ENCODE measurements around the gene TMEM39B.
"Not testable (repeated sequence)": the region's sequence is repeated elsewhere in the genome, so short reads cannot be mapped to it uniquely, and the experiment has no call there.

The TMEM39B gene

DNA sequence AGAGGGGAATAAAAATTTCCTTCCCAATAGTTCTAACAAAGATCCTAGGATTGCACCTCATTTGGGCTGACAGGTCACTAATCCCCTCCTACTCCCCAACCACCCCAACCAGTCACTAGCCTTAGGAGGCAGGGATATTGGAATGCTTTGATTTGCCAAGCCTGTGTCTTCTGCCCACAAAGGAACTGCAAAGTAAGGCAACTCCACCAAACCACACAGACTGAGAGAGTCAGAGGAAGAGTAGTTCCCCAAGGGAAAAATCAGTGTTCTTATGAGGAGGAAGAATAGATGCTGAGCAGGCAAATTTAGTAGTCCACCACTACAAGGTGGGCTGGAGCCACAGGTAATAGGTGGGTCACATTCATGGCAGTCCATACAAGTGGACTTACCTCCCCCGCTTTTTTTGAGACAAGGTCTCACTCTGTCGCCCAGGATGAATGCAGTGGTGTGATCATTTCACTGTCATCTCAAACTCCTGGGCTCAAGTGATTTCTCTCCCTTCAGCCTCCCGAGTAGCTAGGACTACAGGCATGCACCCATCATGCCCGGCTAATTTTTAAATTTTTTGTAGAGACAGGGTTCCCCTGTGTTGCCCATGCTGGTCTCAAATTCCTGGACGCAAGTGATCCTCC lies 3.7 kb upstream of the TMEM39B start:
- Histone ChIP-seq H3K4me3 (ENCODE audit: extremely low read depth, insufficient read depth, low read length, poor library complexity, severe bottlenecking) (no peak overlapping the region), H3K36me3 (ENCODE audit: control insufficient read depth, insufficient read depth, low read length) (peaks cover 8% of the 10 kb centered on the region), H3K4me1 (ENCODE audit: control insufficient read depth, insufficient read depth, low read length, poor library complexity, severe bottlenecking) (peaks cover 9% of the 10 kb centered on the region), H3K27ac (ENCODE audit: low read depth, low read length, severe bottlenecking) (peak overlapping the region; percentile 62), H3K9me3 (ENCODE audit: control insufficient read depth, low read length) (peaks cover 5% of the 10 kb centered on the region)
- WGBS, 2 experiments (ENCODE audit: insufficient coverage in 2 of 2): 85 to 93% methylated on average over 3 to 4 of the region's 5 CpGs

GRCh38 chr1:32071758-32072621 lies 749 bp upstream of the TMEM39B start:
- WGBS, 2 experiments (ENCODE audit: insufficient coverage in 2 of 2): 17 to 20% methylated on average over 11 to 12 of the region's 14 CpGs
- peaks cover 17% of the 10 kb centered on the region for H3K36me3 ChIP-seq (ENCODE audit: control insufficient read depth, insufficient read depth, low read length)

GRCh38 chr1:32073299-32074229 lies 825 bp downstream of the TMEM39B start:
- Histone ChIP-seq H3K9me3 (ENCODE audit: control insufficient read depth, low read length) (peaks cover 5% of the 10 kb centered on the region), H3K4me1 (ENCODE audit: control insufficient read depth, insufficient read depth, low read length, poor library complexity, severe bottlenecking) (peaks cover 14% of the 10 kb centered on the region), H3K4me3 (ENCODE audit: extremely low read depth, insufficient read depth, low read length, poor library complexity, severe bottlenecking) (peak overlapping the region; percentile 64), H3K36me3 (ENCODE audit: control insufficient read depth, insufficient read depth, low read length) (peaks cover 32% of the 10 kb centered on the region), H3K27ac (ENCODE audit: low read depth, low read length, severe bottlenecking) (peak overlapping the region; percentile 95)
- WGBS, 2 experiments (ENCODE audit: insufficient coverage in 2 of 2): 40 to 62% methylated on average over 15 to 17 of the region's 28 CpGs

More at GRCh38 chr1:32071758-32072621, 749 bp upstream of the TMEM39B start:
- Histone ChIP-seq H3K4me3 (ENCODE audit: extremely low read depth, insufficient read depth, low read length, poor library complexity, severe bottlenecking) (peak overlapping the region; percentile 64), H3K9me3 (ENCODE audit: control insufficient read depth, low read length) (peaks cover 5% of the 10 kb centered on the region), H3K27ac (ENCODE audit: low read depth, low read length, severe bottlenecking) (peak overlapping the region; percentile 95), H3K4me1 (ENCODE audit: control insufficient read depth, insufficient read depth, low read length, poor library complexity, severe bottlenecking) (peaks cover 15% of the 10 kb centered on the region)

DNA sequence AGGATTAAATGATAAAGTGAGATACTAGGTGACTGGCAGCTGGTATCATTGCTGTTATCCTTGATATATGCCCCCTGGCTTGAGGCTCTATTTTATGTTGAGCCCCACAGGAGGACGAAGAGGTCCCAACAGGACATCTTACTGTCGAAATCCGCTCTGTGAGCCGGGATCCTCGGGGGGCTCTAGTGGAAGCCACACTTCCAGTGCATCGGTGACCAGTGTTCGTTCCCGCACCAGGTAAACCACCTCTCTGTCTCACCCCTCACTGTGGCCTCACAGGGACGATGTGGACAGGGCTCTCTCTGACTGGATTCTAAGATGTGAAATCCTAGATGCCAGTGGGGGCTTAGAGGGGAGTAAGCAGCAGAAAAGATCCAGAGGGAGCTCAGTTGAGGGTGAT lies 2.1 kb downstream of the TMEM39B start:
- Histone ChIP-seq H3K27ac (ENCODE audit: low read depth, low read length, severe bottlenecking) (no peak overlapping the region), H3K4me3 (ENCODE audit: extremely low read depth, insufficient read depth, low read length, poor library complexity, severe bottlenecking) (no peak overlapping the region), H3K4me1 (ENCODE audit: control insufficient read depth, insufficient read depth, low read length, poor library complexity, severe bottlenecking) (peaks cover 7% of the 10 kb centered on the region), H3K36me3 (ENCODE audit: control insufficient read depth, insufficient read depth, low read length) (peaks cover 45% of the 10 kb centered on the region), H3K9me3 (ENCODE audit: control insufficient read depth, low read length) (peaks cover 5% of the 10 kb centered on the region)
- WGBS, 2 experiments (ENCODE audit: insufficient coverage in 2 of 2): 98% methylated on average over 5 to 9 of the region's 9 CpGs

DNA sequence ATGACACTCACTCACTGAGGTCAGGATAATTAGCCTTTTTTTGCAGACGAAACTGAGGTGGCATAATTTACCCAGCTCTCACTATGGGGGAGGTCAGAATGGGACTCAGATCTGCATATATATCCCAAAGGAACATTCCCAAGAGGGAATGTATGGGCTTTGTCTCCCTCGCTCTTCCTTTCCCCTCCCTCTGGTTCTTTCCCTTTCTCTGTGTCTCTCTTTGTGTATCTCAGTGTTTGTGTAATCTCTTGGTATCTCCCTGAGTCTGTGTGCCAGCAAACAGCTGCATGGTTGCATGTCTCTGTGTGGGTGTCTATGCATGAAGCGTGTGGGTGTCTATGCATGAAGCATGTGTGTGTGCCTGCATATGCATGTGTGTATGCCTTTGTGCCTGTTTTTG lies 4.7 kb downstream of the TMEM39B start:
- no peak overlapping the region for H3K4me3 ChIP-seq (ENCODE audit: extremely low read depth, insufficient read depth, low read length, poor library complexity, severe bottlenecking)
- H3K36me3 ChIP-seq (ENCODE audit: control insufficient read depth, insufficient read depth, low read length): peaks cover 68% of the 10 kb centered on the region

GRCh38 chr1:32082022-32082421 lies 9.3 kb downstream of the TMEM39B start:
- Histone ChIP-seq H3K27ac (ENCODE audit: low read depth, low read length, severe bottlenecking) (no peak overlapping the region), H3K4me1 (ENCODE audit: control insufficient read depth, insufficient read depth, low read length, poor library complexity, severe bottlenecking) (no peaks in the 10 kb centered on the region), H3K36me3 (ENCODE audit: control insufficient read depth, insufficient read depth, low read length) (peaks cover 74% of the 10 kb centered on the region), H3K9me3 (ENCODE audit: control insufficient read depth, low read length) (no peaks in the 10 kb centered on the region), H3K4me3 (ENCODE audit: extremely low read depth, insufficient read depth, low read length, poor library complexity, severe bottlenecking) (no peak overlapping the region)
- 88% methylated on average over 1 of the region's 1 CpG; no CpG with 5 or more reads in 1 of the 2 experiments for WGBS, 2 experiments (ENCODE audit: insufficient coverage in 2 of 2)

More for the DNA sequence above, 4.7 kb downstream of the TMEM39B start:
- Histone ChIP-seq H3K4me1 (ENCODE audit: control insufficient read depth, insufficient read depth, low read length, poor library complexity, severe bottlenecking) (peaks cover 7% of the 10 kb centered on the region), H3K27ac (ENCODE audit: low read depth, low read length, severe bottlenecking) (no peak overlapping the region), H3K9me3 (ENCODE audit: control insufficient read depth, low read length) (no peaks in the 10 kb centered on the region)
- WGBS, 2 experiments (ENCODE audit: insufficient coverage in 2 of 2): 88 to 100% methylated on average over 1 of the region's 3 CpGs

- not testable (repeated sequence) for H3K27ac ChIP-seq (ENCODE audit: low read depth, low read length, severe bottlenecking); H3K4me3 ChIP-seq (ENCODE audit: extremely low read depth, insufficient read depth, low read length, poor library complexity, severe bottlenecking); H3K4me1 ChIP-seq (ENCODE audit: control insufficient read depth, insufficient read depth, low read length, poor library complexity, severe bottlenecking); H3K9me3 ChIP-seq (ENCODE audit: control insufficient read depth, low read length)
- H3K36me3 ChIP-seq (ENCODE audit: control insufficient read depth, insufficient read depth, low read length): peaks cover 59% of the 10 kb centered on the region
- 94 to 100% methylated on average over 1 to 2 of the region's 2 CpGs for WGBS, 2 experiments (ENCODE audit: insufficient coverage in 2 of 2)
Observed at GRCh38 chr1:32086381-32086780, 13.6 kb downstream of the TMEM39B start.

GRCh38 chr1:32091176-32091575 lies 18.4 kb downstream of the TMEM39B start:
- H3K36me3 ChIP-seq (ENCODE audit: control insufficient read depth, insufficient read depth, low read length): peaks cover 80% of the 10 kb centered on the region
- no peak overlapping the region for H3K4me3 ChIP-seq (ENCODE audit: extremely low read depth, insufficient read depth, low read length, poor library complexity, severe bottlenecking)
- H3K9me3 ChIP-seq (ENCODE audit: control insufficient read depth, low read length): no peaks in the 10 kb centered on the region
- no peak overlapping the region for H3K27ac ChIP-seq (ENCODE audit: low read depth, low read length, severe bottlenecking)
- H3K4me1 ChIP-seq (ENCODE audit: control insufficient read depth, insufficient read depth, low read length, poor library complexity, severe bottlenecking): no peaks in the 10 kb centered on the region
- 95 to 96% methylated on average over 8 of the region's 8 CpGs for WGBS, 2 experiments (ENCODE audit: insufficient coverage in 2 of 2)

- Histone ChIP-seq H3K36me3 (ENCODE audit: control insufficient read depth, insufficient read depth, low read length) (peaks cover 80% of the 10 kb centered on the region), H3K4me1 (ENCODE audit: control insufficient read depth, insufficient read depth, low read length, poor library complexity, severe bottlenecking) (no peaks in the 10 kb centered on the region), H3K9me3 (ENCODE audit: control insufficient read depth, low read length) (no peaks in the 10 kb centered on the region), H3K4me3 (ENCODE audit: extremely low read depth, insufficient read depth, low read length, poor library complexity, severe bottlenecking) (no peak overlapping the region), H3K27ac (ENCODE audit: low read depth, low read length, severe bottlenecking) (no peak overlapping the region)
- 97 to 98% methylated on average over 15 of the region's 15 CpGs for WGBS, 2 experiments (ENCODE audit: insufficient coverage in 2 of 2)
Observed at GRCh38 chr1:32091591-32091990, 18.9 kb downstream of the TMEM39B start.

- Histone ChIP-seq H3K27ac (ENCODE audit: low read depth, low read length, severe bottlenecking) (no peak overlapping the region), H3K9me3 (ENCODE audit: control insufficient read depth, low read length) (no peaks in the 10 kb centered on the region), H3K36me3 (ENCODE audit: control insufficient read depth, insufficient read depth, low read length) (peaks cover 91% of the 10 kb centered on the region), H3K4me1 (ENCODE audit: control insufficient read depth, insufficient read depth, low read length, poor library complexity, severe bottlenecking) (peaks cover 2% of the 10 kb centered on the region), H3K4me3 (ENCODE audit: extremely low read depth, insufficient read depth, low read length, poor library complexity, severe bottlenecking) (no peak overlapping the region)
- WGBS, 2 experiments (ENCODE audit: insufficient coverage in 2 of 2): 93 to 96% methylated on average over 8 to 11 of the region's 11 CpGs
Observed at GRCh38 chr1:32094746-32095521, 22.2 kb downstream of the TMEM39B start.

Measured in mesodermal cell (in vitro differentiated cells).